Keratinocyte (primary cell): ENCODE data around the gene SIDT2. TPM values are rescaled to one million over a fixed set of nuclear protein-coding genes. Genes with fewer than 3 reads are reported as not detected.

ENCODE experiments used
- DNase-seq: peaks from one replicate; pipeline ENCODE4 v3.0.0-alpha.2; 2011; ENCODE audit warnings: low read depth, missing footprints, low spot score
- FAIRE-seq: peaks from 2 replicates; lab custom pipeline; 2011; peaks lifted over from hg19 to GRCh38; lab: Jason Lieb, UNC
- H2AFZ ChIP-seq: 2 replicates; pipeline ENCODE4 v1.6.0; 2012; ENCODE audit warnings: low read length, control low read depth, inconsistent platforms; ENCODE audit not compliant: control insufficient read depth
- H3K27ac ChIP-seq: 2 replicates; pipeline ENCODE4 v1.5.1; 2011; ENCODE audit warnings: low read length; ENCODE audit not compliant: control insufficient read depth, insufficient read depth
- H3K27me3 ChIP-seq: 3 replicates; pipeline ENCODE4 v1.6.0; 2011; ENCODE audit warnings: low read length; ENCODE audit not compliant: control insufficient read depth, insufficient read depth; ENCODE audit errors: extremely low read depth
- H3K36me3 ChIP-seq, 2 experiments: 2 replicates in 1 of 2; 3 replicates in 1 of 2; pipeline ENCODE4 v1.5.1; 2011; ENCODE audit warnings: low read length in 2 of 2, mild to moderate bottlenecking in 1 of 2; ENCODE audit not compliant: control insufficient read depth in 2 of 2, insufficient read depth in 2 of 2; ENCODE audit errors: extremely low read depth in 1 of 2
- H3K4me1 ChIP-seq: 3 replicates; pipeline ENCODE4 v1.5.1; 2011; ENCODE audit warnings: low read length; ENCODE audit not compliant: control insufficient read depth, insufficient read depth; ENCODE audit errors: extremely low read depth
- H3K4me2 ChIP-seq: 3 replicates; pipeline ENCODE4 v1.6.0; 2011; ENCODE audit warnings: low read depth, low read length; ENCODE audit not compliant: control insufficient read depth, insufficient read depth; ENCODE audit errors: extremely low read depth
- H3K4me3 ChIP-seq, 3 experiments: fragments of 200-600 bp in 1 of 3; sonication (generic) in 1 of 3; 2 replicates in 2 of 3; 3 replicates in 1 of 3; pipeline ENCODE4 v1.5.1; 2011 to 2016; ENCODE audit warnings: low read length in 3 of 3, mild to moderate bottlenecking in 3 of 3, control low read depth in 2 of 3, inconsistent platforms in 1 of 3, low read depth in 1 of 3, mixed read lengths in 1 of 3, mixed run types in 1 of 3, moderate library complexity in 1 of 3; ENCODE audit not compliant: control insufficient read depth in 2 of 3, insufficient read depth in 2 of 3; ENCODE audit errors: extremely low read depth in 1 of 3
- H3K79me2 ChIP-seq: 2 replicates; pipeline ENCODE4 v1.6.0; 2012; ENCODE audit warnings: low read length; ENCODE audit not compliant: control insufficient read depth, insufficient read depth
- H3K9ac ChIP-seq: 3 replicates; pipeline ENCODE4 v1.6.0; 2011; ENCODE audit warnings: low read length; ENCODE audit not compliant: control insufficient read depth, insufficient read depth; ENCODE audit errors: extremely low read depth
- H3K9me1 ChIP-seq: 3 replicates; pipeline ENCODE4 v1.6.0; 2011; ENCODE audit warnings: low read length; ENCODE audit not compliant: control insufficient read depth, insufficient read depth; ENCODE audit errors: extremely low read depth
- H3K9me3 ChIP-seq: 2 replicates; pipeline ENCODE4 v1.5.1; 2012; ENCODE audit warnings: low read depth, low read length; ENCODE audit not compliant: control insufficient read depth
- H4K20me1 ChIP-seq: 3 replicates; pipeline ENCODE4 v1.6.0; 2011; ENCODE audit warnings: low read length; ENCODE audit not compliant: control insufficient read depth, insufficient read depth; ENCODE audit errors: extremely low read depth
- EZH2 ChIP-seq: IDR thresholded peaks from one replicate; pipeline ENCODE4 v1.6.1; 2012; ENCODE audit warnings: inconsistent platforms, mild to moderate bottlenecking, low read length, moderate library complexity
- dilution Hi-C: fragments of 300-500 bp; cut with MboI; formaldehyde crosslinking; loops from one replicate; pipeline ENCODE4 v1.7.0; 2020; ENCODE audit warnings: low sequenced_read_pairs; ENCODE audit not compliant: extremely low pct_ligation_motif_present
- polyA plus RNA-seq, 5 experiments: library from polyadenylated mRNA; depleted of rRNA in 3 of 5; stranded (reverse) in 3 of 5; stranded (forward) in 1 of 5; unstranded in 1 of 5; fragments of >200 nt; gene quantifications; 1 replicate in 1 of 5; 2 replicates in 3 of 5; 3 replicates in 1 of 5; pipeline versions ENCODE4 v1.2.1 to v1.2.3, GENCODE V29; 2011 to 2012; ENCODE audit warnings: missing spikeins in 2 of 5, low read depth in 1 of 5, low replicate concordance in 1 of 5
- TF ChIP-seq, protein P1 (sequence below), 3 experiments: IDR thresholded peaks in 1 of 3; conservative IDR thresholded peaks in 1 of 3; optimal IDR thresholded peaks in 1 of 3; 2 replicates in 2 of 3; 3 replicates in 1 of 3; pipeline versions ENCODE3 to v1.5.1; 2011; ENCODE audit warnings: low read length in 3 of 3, mild to moderate bottlenecking in 3 of 3, moderate library complexity in 2 of 3, control low read depth in 1 of 3, inconsistent platforms in 1 of 3; ENCODE audit not compliant: insufficient read depth in 2 of 3; ENCODE audit errors: extremely low read depth in 1 of 3

The SIDT2 gene
- polyA plus RNA-seq, 1 donor (not counting 4 experiments of a cell fraction or from before 2014, with no cell fraction given): 9.8 TPM

- Histone ChIP-seq H4K20me1 (peaks cover 3% of the 10 kb centered on the region), H3K36me3 (peaks cover 19 to 22% of the 10 kb centered on the region in 2 experiments), H3K9me1 (no peaks in the 10 kb centered on the region), H3K9me3 (no peaks in the 10 kb centered on the region), H2AFZ (no peak overlapping the region), H3K4me3 (no peak overlapping the region), H3K4me2 (no peak overlapping the region), H3K9ac (no peak overlapping the region), H3K27me3 (no peaks in the 10 kb centered on the region), H3K4me1 (no peaks in the 10 kb centered on the region), H3K79me2 (peaks cover 22% of the 10 kb centered on the region), H3K27ac (no peak overlapping the region)
- no peak for FAIRE-seq
- no peak for DNase-seq
- TF ChIP-seq, protein P1, sequence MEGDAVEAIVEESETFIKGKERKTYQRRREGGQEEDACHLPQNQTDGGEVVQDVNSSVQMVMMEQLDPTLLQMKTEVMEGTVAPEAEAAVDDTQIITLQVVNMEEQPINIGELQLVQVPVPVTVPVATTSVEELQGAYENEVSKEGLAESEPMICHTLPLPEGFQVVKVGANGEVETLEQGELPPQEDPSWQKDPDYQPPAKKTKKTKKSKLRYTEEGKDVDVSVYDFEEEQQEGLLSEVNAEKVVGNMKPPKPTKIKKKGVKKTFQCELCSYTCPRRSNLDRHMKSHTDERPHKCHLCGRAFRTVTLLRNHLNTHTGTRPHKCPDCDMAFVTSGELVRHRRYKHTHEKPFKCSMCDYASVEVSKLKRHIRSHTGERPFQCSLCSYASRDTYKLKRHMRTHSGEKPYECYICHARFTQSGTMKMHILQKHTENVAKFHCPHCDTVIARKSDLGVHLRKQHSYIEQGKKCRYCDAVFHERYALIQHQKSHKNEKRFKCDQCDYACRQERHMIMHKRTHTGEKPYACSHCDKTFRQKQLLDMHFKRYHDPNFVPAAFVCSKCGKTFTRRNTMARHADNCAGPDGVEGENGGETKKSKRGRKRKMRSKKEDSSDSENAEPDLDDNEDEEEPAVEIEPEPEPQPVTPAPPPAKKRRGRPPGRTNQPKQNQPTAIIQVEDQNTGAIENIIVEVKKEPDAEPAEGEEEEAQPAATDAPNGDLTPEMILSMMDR (optimal IDR thresholded peaks at IDR 0.05 in 1 of 3, IDR thresholded peaks at IDR 0.05 in 1 of 3, conservative IDR thresholded peaks at IDR 0.05 in 1 of 3; ENCODE audit: extremely low read depth in 1 of 3, insufficient read depth in 2 of 3, low read length in 3 of 3): no peak
- dilution Hi-C loops: no loop called here
Observed at GRCh38 chr11:117166491-117166890, 12.1 kb upstream of the SIDT2 start.

DNA sequence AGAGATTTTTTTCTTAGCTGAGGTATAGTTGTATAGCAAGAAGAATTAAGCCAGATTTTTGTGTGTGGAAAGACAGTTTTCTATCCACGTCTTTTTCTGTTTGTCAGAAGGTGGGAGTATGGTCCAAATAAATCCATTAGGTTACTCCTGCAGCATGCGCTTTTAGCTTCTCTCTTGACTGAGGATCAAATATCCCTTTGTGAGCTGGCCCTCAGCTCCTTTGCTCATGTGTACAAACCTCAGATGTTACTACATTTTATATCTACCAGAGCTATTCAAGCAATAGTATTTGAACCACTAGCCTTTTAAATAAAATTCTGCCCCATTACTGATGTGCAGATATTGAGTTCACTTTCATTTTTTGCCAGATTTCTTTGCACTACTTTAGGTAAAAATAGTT, 8.8 kb upstream of the SIDT2 start:
- Histone ChIP-seq H3K4me3 (no peak overlapping the region), H3K4me1 (peaks cover 7% of the 10 kb centered on the region), H3K27me3 (no peaks in the 10 kb centered on the region), H3K9ac (no peak overlapping the region), H3K27ac (no peak overlapping the region), H3K9me1 (no peaks in the 10 kb centered on the region), H3K36me3 (peaks cover 14 to 18% of the 10 kb centered on the region in 2 experiments), H4K20me1 (peaks cover 3% of the 10 kb centered on the region), H3K4me2 (no peak overlapping the region), H3K9me3 (no peaks in the 10 kb centered on the region), H3K79me2 (peaks cover 15% of the 10 kb centered on the region), H2AFZ (no peak overlapping the region)
- TF ChIP-seq EZH2: no peak
- TF ChIP-seq, protein P1 (optimal IDR thresholded peaks at IDR 0.05 in 1 of 3, IDR thresholded peaks at IDR 0.05 in 1 of 3, conservative IDR thresholded peaks at IDR 0.05 in 1 of 3; ENCODE audit: extremely low read depth in 1 of 3, insufficient read depth in 2 of 3, low read length in 3 of 3): no peak
- FAIRE-seq (no peak), DNase-seq (no peak)
- dilution Hi-C loops: no loop called here
